ENCODE results near the gene SYT9. TPM values are rescaled to one million over a fixed set of nuclear protein-coding genes. Genes with fewer than 3 reads are reported as not detected.

Gene SYT9
- total and polyA plus RNA-seq, 9 of the 15 experiments (the other 6 are each of a cell fraction or from before 2014, with no cell fraction given): 0.01 TPM; not detected in 8

- peak; percentile 97 for TF ChIP-seq USF2 (CRISPR knock-in tag; IDR thresholded peaks at IDR 0.05)
- no peak for TF ChIP-seq BDP1 (IDR thresholded peaks at IDR 0.05; ENCODE audit: insufficient read depth, insufficient read length)
- TF ChIP-seq THAP12 (CRISPR knock-in tag; IDR thresholded peaks at IDR 0.05): no peak
- no peak for TF ChIP-seq CREB3L1 (IDR thresholded peaks at IDR 0.05; ENCODE audit: borderline replicate concordance, low read depth)
- TF ChIP-seq CAMTA2 (CRISPR knock-in tag; conservative IDR thresholded peaks at IDR 0.05): no peak
- TF ChIP-seq MAFK (IDR thresholded peaks at IDR 0.05; ENCODE audit: low read length): no peak
- no peak for TF ChIP-seq NFE2L1 (tag; IDR thresholded peaks at IDR 0.05; ENCODE audit: borderline replicate concordance, low read depth)
Observed at GRCh38 chr11:7513234-7514098, 261.8 kb downstream of the SYT9 start, which contains the start of gene PPFIBP2 (continued).
